K562 (cell line): Measurements from ENCODE around the gene GUCY2F.

Source experiments
- CBFB ChIP-seq: sonication (generic); formaldehyde crosslinking; IDR thresholded peaks from 2 replicates; pipeline ENCODE4 v1.4.0; 2020; ENCODE audit warnings: mild to moderate bottlenecking, missing genetic modification reagents
- CTCF ChIP-seq, 3 experiments: IDR thresholded peaks in 2 of 3; conservative IDR thresholded peaks in 1 of 3; 2 replicates each; pipeline ENCODE4 v1.5.1; 2011 to 2012; ENCODE audit warnings: low read length in 3 of 3, mild to moderate bottlenecking in 3 of 3, control low read depth in 2 of 3, improper control_type of control experiment in 1 of 3, inconsistent platforms in 1 of 3, low read depth in 1 of 3, mixed read lengths in 1 of 3, moderate library complexity in 1 of 3; ENCODE audit not compliant: insufficient read depth in 2 of 3
- DLX4 ChIP-seq: fragments of 250-450 bp; sonication (Bioruptor Pico); IDR thresholded peaks from 2 replicates; pipeline ENCODE4 v1.6.1; 2021; ENCODE audit warnings: mild to moderate bottlenecking
- DPF2 ChIP-seq: fragments of 450-650 bp; IDR thresholded peaks from 2 replicates; pipeline ENCODE4 v1.6.1; 2016
- FOSL1 ChIP-seq: fragments of 200-800 bp; sonication (Bioruptor generic); conservative IDR thresholded peaks from 2 replicates; pipeline ENCODE4 v1.6.1; 2016; ENCODE audit warnings: missing genetic modification characterization, missing compliant biosample characterization
- KAT7 ChIP-seq: sonication (generic); formaldehyde crosslinking; IDR thresholded peaks from 2 replicates; pipeline ENCODE4 v1.8.0; 2022; ENCODE audit warnings: missing genetic modification reagents, mild to moderate bottlenecking, borderline replicate concordance
- POLR2AphosphoS5 ChIP-seq: IDR thresholded peaks from 2 replicates; pipeline ENCODE4 v1.6.1; 2011; ENCODE audit warnings: mild to moderate bottlenecking, low read depth, low read length, moderate library complexity; ENCODE audit not compliant: control insufficient read depth, insufficient read depth
- POLR2G ChIP-seq: fragments of 200-400 bp; formaldehyde crosslinking; IDR thresholded peaks from 2 replicates; pipeline ENCODE4 v1.6.1; 2017; ENCODE audit warnings: low read depth, mild to moderate bottlenecking, antibody characterized with exemption, low read length, moderate library complexity
- RNF2 ChIP-seq: sonication (generic); IDR thresholded peaks from 2 replicates; pipeline ENCODE4 v1.6.1; 2016
- ZNF175 ChIP-seq: fragments of 200-800 bp; sonication (Bioruptor generic); IDR thresholded peaks from 2 replicates; pipeline ENCODE4 v1.6.1; 2016; ENCODE audit warnings: low read depth, mild to moderate bottlenecking, missing genetic modification characterization, missing compliant biosample characterization
- ZNF408 ChIP-seq: fragments of 250-450 bp; sonication (Bioruptor Pico); IDR thresholded peaks from 2 replicates; pipeline ENCODE4 v1.4.0; 2020; ENCODE audit warnings: low read depth, mild to moderate bottlenecking, moderate library complexity

- no peak for TF ChIP-seq CBFB (CRISPR knock-in tag)
- TF ChIP-seq ZNF408 (CRISPR knock-in tag) = no peak
- no peak for TF ChIP-seq FOSL1 (tag)
- no peak for TF ChIP-seq POLR2G
- TF ChIP-seq ZNF175 = no peak
- TF ChIP-seq POLR2AphosphoS5 = no peak
- no peak for TF ChIP-seq RNF2
- TF ChIP-seq CTCF (IDR thresholded peaks at IDR 0.05 in 2 of 3, conservative IDR thresholded peaks at IDR 0.05 in 1 of 3; ENCODE audit: insufficient read depth in 2 of 3, low read depth in 1 of 3, low read length in 3 of 3) = no peak
- no peak for TF ChIP-seq DLX4 (CRISPR knock-in tag)
- TF ChIP-seq DPF2 = no peak
- TF ChIP-seq KAT7 (CRISPR knock-in tag) = no peak
These were observed 131.8 kb downstream of the GUCY2F start for GRCh38 chrX:109350051-109350450.
